Activated naive CD8-positive, alpha-beta T cell treated with anti-CD3 and anti-CD28 coated beads, Interleukin-2, amount 10 ng/mL, durations not matched to agents 7 days and 5 days (primary cell): ENCODE measurements around the gene GAGE10. TPM values are rescaled to one million over a fixed set of nuclear protein-coding genes. Genes with fewer than 3 reads are reported as not detected.

ENCODE experiments used
- total RNA-seq, 2 experiments: library from RNA; stranded (reverse); gene quantifications; one replicate each; pipeline ENCODE4 v1.2.3, GENCODE V29; 2021

The GAGE10 gene
- total RNA-seq, 2 experiments from 2014 or later = not detected

Other genes with a start within 250 kb of the GAGE10 start
- gene CCDC120, start 244.6 kb upstream of the GAGE10 start, total RNA-seq = 1 to 10 TPM; 9.0 to 9.1 TPM
- gene PRAF2, start 229.6 kb upstream of the GAGE10 start, total RNA-seq = 10 to 100 TPM; 23.8 to 23.9 TPM
- 10 to 100 TPM; 53.4 to 55.1 TPM for gene WDR45, start 223.8 kb upstream of the GAGE10 start, total RNA-seq
- 10 to 100 TPM; 27.5 to 27.6 TPM for gene GPKOW, start 179.9 kb upstream of the GAGE10 start, total RNA-seq
- gene MAGIX, start 140.9 kb upstream of the GAGE10 start, total RNA-seq = 1 to 10 TPM in 1 of 2 experiments, under 1 TPM in 1; 0.91 to 1.1 TPM
- gene PLP2, start 131.7 kb upstream of the GAGE10 start, total RNA-seq = 10 to 100 TPM; 47.5 to 50.4 TPM
- gene PRICKLE3, start 117.3 kb upstream of the GAGE10 start, total RNA-seq = 10 to 100 TPM; 16.1 to 16.7 TPM
- 1 to 10 TPM; 2.6 to 3.6 TPM for gene SYP, start 103.5 kb upstream of the GAGE10 start, total RNA-seq
- gene CACNA1F, start 70.3 kb upstream of the GAGE10 start, total RNA-seq = 1 to 10 TPM; 1.7 to 2.2 TPM
- 10 to 100 TPM; 27.8 to 29.6 TPM for gene CCDC22, start 68.2 kb upstream of the GAGE10 start, total RNA-seq
- gene FOXP3, start 38.9 kb upstream of the GAGE10 start, total RNA-seq = 10 to 100 TPM; 23.3 to 23.6 TPM
- gene PPP1R3F, start 33.9 kb upstream of the GAGE10 start, total RNA-seq = 10 to 100 TPM; 12.7 to 13.2 TPM
- not detected for gene GAGE12J, start 18.4 kb downstream of the GAGE10 start, total RNA-seq
- not detected for gene GAGE13, start 27.9 kb downstream of the GAGE10 start, total RNA-seq
- gene GAGE12C, start 228.5 kb downstream of the GAGE10 start, total RNA-seq = not detected
- gene GAGE12D, start 238.1 kb downstream of the GAGE10 start, total RNA-seq = not detected
- gene GAGE12E, start 247.6 kb downstream of the GAGE10 start, total RNA-seq = not detected